HG02610 (cell line): ENCODE data around the gene ARL10.
A peak's percentile ranks its signal among the peaks of the same experiment; 100 is the strongest.

ENCODE experiments used
- ATAC-seq: cut with Tn5 transposase; IDR thresholded peaks from one replicate; pipeline ENCODE4 v1.9.1; 2021; ENCODE audit warnings: mild to moderate bottlenecking, moderate library complexity; ENCODE audit not compliant: unreplicated experiment

The ARL10 gene

GRCh38 chr5:176410486-176411180 lies 45.3 kb downstream of the ARL10 start:
- no peak for ATAC-seq

- no peak for ATAC-seq
Observed at GRCh38 chr5:176412517-176413254, 47.4 kb downstream of the ARL10 start.

GRCh38 chr5:176413255-176413565 lies 47.9 kb downstream of the ARL10 start:
- no peak for ATAC-seq

- ATAC-seq, result no peak
Observed at GRCh38 chr5:176413709-176414191, 48.5 kb downstream of the ARL10 start.

- ATAC-seq, result no peak
Observed at GRCh38 chr5:176414704-176415103, 49.4 kb downstream of the ARL10 start.

GRCh38 chr5:176415240-176415951 lies 50.1 kb downstream of the ARL10 start:
- no peak for ATAC-seq

- ATAC-seq, result peak; percentile 90
Observed at GRCh38 chr5:176415952-176416924, 51.0 kb downstream of the ARL10 start, which contains the start of gene CLTB. Gene CLTB, minus strand, starts transcription at chr5:176416539. Its CDS starts 176 bp downstream, at chr5:176416363.

- no peak for ATAC-seq
Observed at GRCh38 chr5:176416965-176417364, 51.7 kb downstream of the ARL10 start.

GRCh38 chr5:176418251-176418650 lies 53.0 kb downstream of the ARL10 start:
- ATAC-seq, result no peak

- no peak for ATAC-seq
Observed at GRCh38 chr5:176420086-176420485, 54.8 kb downstream of the ARL10 start.

GRCh38 chr5:176420972-176421544 lies 55.8 kb downstream of the ARL10 start:
- ATAC-seq, result no peak

GRCh38 chr5:176424181-176424580 lies 58.9 kb downstream of the ARL10 start:
- ATAC-seq, result no peak

GRCh38 chr5:176425138-176425537 lies 59.9 kb downstream of the ARL10 start:
- no peak for ATAC-seq

- ATAC-seq, result no peak
Observed at GRCh38 chr5:176425791-176426190, 60.5 kb downstream of the ARL10 start.

- no peak for ATAC-seq
Observed at GRCh38 chr5:176426876-176427275, 61.6 kb downstream of the ARL10 start.

- ATAC-seq, result no peak
Observed at GRCh38 chr5:176427971-176428370, 62.7 kb downstream of the ARL10 start.

GRCh38 chr5:176429972-176430371 lies 64.7 kb downstream of the ARL10 start:
- ATAC-seq, result no peak
